GM12878 (cell line): Measurements from ENCODE around the gene FBXL12. TPM values are rescaled to one million over a fixed set of nuclear protein-coding genes. Genes with fewer than 3 reads are reported as not detected.

ENCODE experiments used
- ATAC-seq: fragments of 200-7000 bp; cut with Tn5 transposase; 3 replicates; pipeline ENCODE4 v1.9.1; 2020; ENCODE audit warnings: mild to moderate bottlenecking, moderate library complexity
- BruUV-seq: library from RNA; stranded (reverse); fragments of 400-500 nt; replicated peaks from 2 replicates; lab custom pipeline; 2021; lab: Mats Ljungman, UMichigan
- CTCF ChIA-PET: fragments of 300-600 bp; sonication (Branson Sonifier 250); formaldehyde crosslinking; extraction: SDS; loops from one replicate; lab custom pipeline; 2021; ENCODE audit warnings: inconsistent platforms; lab: Yijun Ruan, JAX
- POLR2A ChIA-PET: fragments of 350-600 bp; formaldehyde crosslinking; extraction: SDS; loops from one replicate; lab custom pipeline; 2021; ENCODE audit warnings: inconsistent platforms; lab: Charles Lee
- RAD21 ChIA-PET: fragments of 300-600 bp; sonication (Branson Sonifier 250); formaldehyde crosslinking; loops from one replicate; lab custom pipeline; 2023; ENCODE audit warnings: antibody characterized with exemption; ENCODE audit not compliant: unreplicated experiment; lab: Charles Lee
- SMC1A ChIA-PET: fragments of 300-600 bp; sonication (Branson Sonifier 250); formaldehyde crosslinking; loops from one replicate; lab custom pipeline; 2023; ENCODE audit not compliant: unreplicated experiment, uncharacterized antibody; lab: Charles Lee
- DNase-seq: peaks from one replicate; pipeline ENCODE4 v3.0.0-alpha.2; 2011; ENCODE audit warnings: low read depth, low spot score
- FAIRE-seq: peaks from 3 replicates; lab custom pipeline; 2011; peaks lifted over from hg19 to GRCh38; lab: Jason Lieb, UNC
- H2AFZ ChIP-seq: 2 replicates; pipeline ENCODE4 v1.6.0; 2011; ENCODE audit warnings: low read depth, low read length, control low read depth; ENCODE audit not compliant: control insufficient read depth
- H3K27ac ChIP-seq: 2 replicates; pipeline ENCODE4 v1.5.1; 2011; ENCODE audit warnings: control low read depth; ENCODE audit not compliant: control insufficient read depth, insufficient read depth
- H3K27me3 ChIP-seq, 2 experiments: replicated peaks in 1 of 2; 2 replicates each; pipeline versions ENCODE4 v1.6.0 to v1.6.1; 2011; ENCODE audit warnings: low read length in 1 of 2; ENCODE audit not compliant: control insufficient read depth in 2 of 2, insufficient read depth in 2 of 2
- H3K36me3 ChIP-seq, 2 experiments: 2 replicates each; pipeline ENCODE4 v1.5.1; 2011; ENCODE audit warnings: low read length in 1 of 2; ENCODE audit not compliant: control insufficient read depth in 2 of 2, insufficient read depth in 2 of 2
- H3K4me1 ChIP-seq: 2 replicates; pipeline ENCODE4 v1.6.1; 2011; ENCODE audit warnings: mild to moderate bottlenecking, low read length, moderate library complexity, mixed read lengths; ENCODE audit not compliant: control insufficient read depth, insufficient read depth
- H3K4me2 ChIP-seq: 2 replicates; pipeline ENCODE4 v1.6.0; 2011; ENCODE audit warnings: control low read depth; ENCODE audit not compliant: control insufficient read depth, insufficient read depth
- H3K4me3 ChIP-seq: fragments of 200-600 bp; sonication (generic); 2 replicates; pipeline ENCODE4 v1.5.1; 2016
- H3K79me2 ChIP-seq: 2 replicates; pipeline ENCODE4 v1.6.0; 2011; ENCODE audit warnings: low read length; ENCODE audit not compliant: control insufficient read depth, insufficient read depth
- H3K9ac ChIP-seq: 2 replicates; pipeline ENCODE4 v1.8.0; 2011; ENCODE audit warnings: low read length, control low read depth, mixed read lengths; ENCODE audit not compliant: control insufficient read depth, insufficient read depth
- H3K9me3 ChIP-seq: replicated peaks from 3 replicates; pipeline ENCODE4 v1.5.1; 2011; ENCODE audit warnings: mild to moderate bottlenecking, low read length; ENCODE audit not compliant: control insufficient read depth, insufficient read depth
- H4K20me1 ChIP-seq: 2 replicates; pipeline ENCODE4 v1.6.0; 2011; ENCODE audit not compliant: control insufficient read depth, insufficient read depth
- BACH1 ChIP-seq: fragments of 450-650 bp; IDR thresholded peaks from 2 replicates; pipeline ENCODE4 v1.6.1; 2017; ENCODE audit warnings: mild to moderate bottlenecking, borderline replicate concordance
- CBX5 ChIP-seq: sonication (generic); IDR thresholded peaks from 2 replicates; pipeline ENCODE4 v1.6.1; 2016; ENCODE audit warnings: low read depth, moderate library complexity, mild to moderate bottlenecking, inconsistent platforms
- EP300 ChIP-seq, 2 experiments: fragments of 150-350 bp in 1 of 2; IDR thresholded peaks; 2 replicates each; pipeline ENCODE4 v1.6.1; 2011 to 2012; ENCODE audit warnings: low read depth in 2 of 2, low read length in 2 of 2, borderline replicate concordance in 1 of 2, improper control_type of control experiment in 1 of 2, inconsistent platforms in 1 of 2; ENCODE audit not compliant: control insufficient read depth in 1 of 2
- HDAC6 ChIP-seq: fragments of 200-600 bp; sonication (generic); IDR thresholded peaks from one replicate; pipeline ENCODE4 v1.8.0; 2017; ENCODE audit warnings: antibody characterized with exemption; ENCODE audit not compliant: unreplicated experiment
- MXI1 ChIP-seq: fragments of 150-350 bp; IDR thresholded peaks from 2 replicates; pipeline ENCODE4 v1.6.1; 2011; ENCODE audit warnings: low read depth, mild to moderate bottlenecking, inconsistent platforms, low read length, improper control_type of control experiment
- NBN ChIP-seq: fragments of 450-650 bp; IDR thresholded peaks from 2 replicates; pipeline ENCODE4 v1.6.1; 2016
- PML ChIP-seq: IDR thresholded peaks from 2 replicates; pipeline ENCODE4 v1.6.1; 2012; ENCODE audit warnings: low read length, inconsistent platforms
- RAD51 ChIP-seq: fragments of 450-650 bp; IDR thresholded peaks from 2 replicates; pipeline ENCODE4 v1.6.1; 2016; ENCODE audit warnings: moderate library complexity, mild to moderate bottlenecking, inconsistent platforms
- RUNX3 ChIP-seq: IDR thresholded peaks from 2 replicates; pipeline ENCODE4 v1.6.1; 2012; ENCODE audit warnings: low read length, inconsistent platforms
- TARDBP ChIP-seq: IDR thresholded peaks from 2 replicates; pipeline ENCODE4 v1.6.1; 2016; ENCODE audit warnings: borderline replicate concordance
- USF1 ChIP-seq: IDR thresholded peaks from 2 replicates; pipeline ENCODE4 v1.6.1; 2011; ENCODE audit warnings: borderline replicate concordance, low read depth, mild to moderate bottlenecking, moderate library complexity, mixed read lengths, low read length; ENCODE audit not compliant: insufficient read depth; ENCODE audit errors: extremely low read length
- WGBS: methylation state at CpG from one replicate; pipeline ENCODE4 v1.1.6; 2016; ENCODE audit warnings: low lambda C conversion rate; ENCODE audit not compliant: insufficient replicate concordance, insufficient coverage; ENCODE audit errors: missing lambda C conversion rate; 5-methylcytosine and 5-hydroxymethylcytosine counted together
- in situ Hi-C: fragments of 300-500 bp; cut with MboI; formaldehyde crosslinking; loops from 9 replicates; pipeline ENCODE4 v1.14.3; 2018; ENCODE audit warnings: mixed read lengths
- intact Hi-C: fragments of 100-400 bp; cut with micrococcal nuclease; formaldehyde crosslinking; loops from one replicate; pipeline ENCODE4 v1.14.2; 2022; ENCODE audit not compliant: unreplicated experiment
- polyA plus RNA-seq, 11 experiments: library from polyadenylated mRNA; depleted of rRNA in 4 of 11; unstranded in 6 of 11; stranded (reverse) in 5 of 11; fragments of >200 nt; fragmentation: Nextera tagmentation in 4 of 11; fragmentation: Illumina TruSeq in 1 of 11; extraction: Ambion mirVana in 4 of 11; extraction: Trizol in 1 of 11; gene quantifications; 1 replicate in 1 of 11; 2 replicates in 10 of 11; pipeline versions ENCODE4 v1.2.1 to v1.2.3, GENCODE V29; 2011 to 2016; ENCODE audit warnings: inconsistent platforms in 2 of 11, missing spikeins in 2 of 11, low read depth in 1 of 11
- total RNA-seq, 4 experiments: library from RNA; depleted of rRNA in 3 of 4; stranded (reverse); fragments of >200 nt in 3 of 4; fragmentation: Illumina TruSeq in 1 of 4; extraction: Trizol in 1 of 4; gene quantifications; 2 replicates each; pipeline versions ENCODE4 v1.2.1 to v1.2.3, GENCODE V29; 2013 to 2021
- TF ChIP-seq, protein P1 (sequence below): fragments of 450-650 bp; IDR thresholded peaks from 2 replicates; pipeline ENCODE4 v1.6.1; 2016; ENCODE audit warnings: mild to moderate bottlenecking
- TF ChIP-seq, protein P2 (sequence below): fragments of 450-650 bp; IDR thresholded peaks from 2 replicates; pipeline ENCODE4 v1.6.1; 2017; ENCODE audit warnings: mild to moderate bottlenecking
- TF ChIP-seq, protein P3 (sequence below): IDR thresholded peaks from 2 replicates; pipeline ENCODE4 v1.6.1; 2012; ENCODE audit warnings: low read length, inconsistent platforms

The FBXL12 gene
- total and polyA plus RNA-seq, 10 of the 15 experiments (the other 5 are each of a cell fraction or from before 2014, with no cell fraction given), result 1.4 to 40.0 (median 23.2) TPM

GRCh38 chr19:9863759-9864158 is 44.9 kb upstream of the FBXL12 start (continued):
- TF ChIP-seq, protein P1, sequence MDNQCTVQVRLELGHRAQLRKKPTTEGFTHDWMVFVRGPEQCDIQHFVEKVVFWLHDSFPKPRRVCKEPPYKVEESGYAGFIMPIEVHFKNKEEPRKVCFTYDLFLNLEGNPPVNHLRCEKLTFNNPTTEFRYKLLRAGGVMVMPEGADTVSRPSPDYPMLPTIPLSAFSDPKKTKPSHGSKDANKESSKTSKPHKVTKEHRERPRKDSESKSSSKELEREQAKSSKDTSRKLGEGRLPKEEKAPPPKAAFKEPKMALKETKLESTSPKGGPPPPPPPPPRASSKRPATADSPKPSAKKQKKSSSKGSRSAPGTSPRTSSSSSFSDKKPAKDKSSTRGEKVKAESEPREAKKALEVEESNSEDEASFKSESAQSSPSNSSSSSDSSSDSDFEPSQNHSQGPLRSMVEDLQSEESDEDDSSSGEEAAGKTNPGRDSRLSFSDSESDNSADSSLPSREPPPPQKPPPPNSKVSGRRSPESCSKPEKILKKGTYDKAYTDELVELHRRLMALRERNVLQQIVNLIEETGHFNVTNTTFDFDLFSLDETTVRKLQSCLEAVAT, result no peak
- no peak for TF ChIP-seq NBN
- TF ChIP-seq EP300 (IDR thresholded peaks at IDR 0.05; ENCODE audit: borderline replicate concordance in 1 of 2, control insufficient read depth in 1 of 2, low read depth in 2 of 2, low read length in 2 of 2), result no peak
- no peak for TF ChIP-seq CBX5
- TF ChIP-seq, all 136 proteins: peak for 0

DNA sequence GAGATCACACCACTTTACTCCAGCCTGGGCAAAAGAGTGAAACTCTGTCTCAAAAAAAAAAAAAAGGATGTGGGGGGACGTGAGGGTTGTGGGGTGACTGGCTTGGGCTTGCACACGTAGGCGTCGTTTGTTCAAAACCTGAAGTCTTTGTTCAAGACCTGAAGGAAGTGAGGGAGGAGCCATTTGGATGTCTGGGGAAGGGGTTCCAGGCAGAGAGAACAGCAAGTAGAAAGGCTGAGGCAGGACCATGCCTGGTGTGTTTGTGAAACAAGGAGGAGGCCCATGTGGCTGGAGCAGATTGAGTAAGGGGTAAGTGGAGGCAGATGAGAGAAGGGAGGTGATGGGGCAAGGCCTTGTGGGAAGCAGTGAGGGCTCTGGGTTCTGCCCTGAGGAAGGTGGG is 44.1 kb upstream of the FBXL12 start:
- Histone ChIP-seq H3K4me1 (peaks cover 11% of the 10 kb centered on the region), H3K9me3 (no peaks in the 10 kb centered on the region), H3K27ac (no peak overlapping the region), H3K4me2 (no peak overlapping the region), H3K36me3 (no peaks in the 10 kb centered on the region), H3K27me3 (no peaks in the 10 kb centered on the region), H3K79me2 (no peaks in the 10 kb centered on the region), H3K4me3 (no peak overlapping the region), H3K9ac (no peak overlapping the region), H4K20me1 (no peaks in the 10 kb centered on the region), H2AFZ (no peak overlapping the region)
- intact Hi-C loops (no loop called here), in situ Hi-C loops (no loop called here)
- ATAC-seq, result no peak
- no peak for FAIRE-seq
- DNase-seq, result no peak
- CTCF ChIA-PET, result no interaction called here
- WGBS, result 39% methylated on average over 4 of the region's 4 CpGs
- BruUV-seq, result no TSS peak
- RAD21 ChIA-PET, result no interaction called here
- TF ChIP-seq, protein P2, sequence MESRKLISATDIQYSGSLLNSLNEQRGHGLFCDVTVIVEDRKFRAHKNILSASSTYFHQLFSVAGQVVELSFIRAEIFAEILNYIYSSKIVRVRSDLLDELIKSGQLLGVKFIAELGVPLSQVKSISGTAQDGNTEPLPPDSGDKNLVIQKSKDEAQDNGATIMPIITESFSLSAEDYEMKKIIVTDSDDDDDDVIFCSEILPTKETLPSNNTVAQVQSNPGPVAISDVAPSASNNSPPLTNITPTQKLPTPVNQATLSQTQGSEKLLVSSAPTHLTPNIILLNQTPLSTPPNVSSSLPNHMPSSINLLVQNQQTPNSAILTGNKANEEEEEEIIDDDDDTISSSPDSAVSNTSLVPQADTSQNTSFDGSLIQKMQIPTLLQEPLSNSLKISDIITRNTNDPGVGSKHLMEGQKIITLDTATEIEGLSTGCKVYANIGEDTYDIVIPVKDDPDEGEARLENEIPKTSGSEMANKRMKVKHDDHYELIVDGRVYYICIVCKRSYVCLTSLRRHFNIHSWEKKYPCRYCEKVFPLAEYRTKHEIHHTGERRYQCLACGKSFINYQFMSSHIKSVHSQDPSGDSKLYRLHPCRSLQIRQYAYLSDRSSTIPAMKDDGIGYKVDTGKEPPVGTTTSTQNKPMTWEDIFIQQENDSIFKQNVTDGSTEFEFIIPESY, result no peak
- TF ChIP-seq HDAC6, result no peak
- TF ChIP-seq MXI1, result no peak
- no peak for TF ChIP-seq RUNX3
- no peak for TF ChIP-seq RAD51
- TF ChIP-seq USF1, result no peak
- no peak for TF ChIP-seq TARDBP
- TF ChIP-seq BACH1, result no peak
- TF ChIP-seq PML, result no peak
- TF ChIP-seq, protein P3, sequence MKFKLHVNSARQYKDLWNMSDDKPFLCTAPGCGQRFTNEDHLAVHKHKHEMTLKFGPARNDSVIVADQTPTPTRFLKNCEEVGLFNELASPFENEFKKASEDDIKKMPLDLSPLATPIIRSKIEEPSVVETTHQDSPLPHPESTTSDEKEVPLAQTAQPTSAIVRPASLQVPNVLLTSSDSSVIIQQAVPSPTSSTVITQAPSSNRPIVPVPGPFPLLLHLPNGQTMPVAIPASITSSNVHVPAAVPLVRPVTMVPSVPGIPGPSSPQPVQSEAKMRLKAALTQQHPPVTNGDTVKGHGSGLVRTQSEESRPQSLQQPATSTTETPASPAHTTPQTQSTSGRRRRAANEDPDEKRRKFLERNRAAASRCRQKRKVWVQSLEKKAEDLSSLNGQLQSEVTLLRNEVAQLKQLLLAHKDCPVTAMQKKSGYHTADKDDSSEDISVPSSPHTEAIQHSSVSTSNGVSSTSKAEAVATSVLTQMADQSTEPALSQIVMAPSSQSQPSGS, result no peak
- POLR2A ChIA-PET, result no interaction called here
- SMC1A ChIA-PET, result interaction anchor here (0.6 to 1.0 kb wide), 2 partner anchors 60 to 237 kb away, joined by 3 read pairs; no protein-coding TSS in a partner anchor
